B cell (primary cell): ENCODE data around the gene ZBTB16. TPM values are rescaled to one million over a fixed set of nuclear protein-coding genes. Genes with fewer than 3 reads are reported as not detected.

Source experiments
- ATAC-seq: fragments of 200-7000 bp; cut with Tn5 transposase; one replicate; pipeline ENCODE4 v1.10.0; 2021; ENCODE audit warnings: low read depth, mild to moderate bottlenecking, moderate number of reproducible peaks, moderate library complexity
- CTCF ChIA-PET: fragments of 350-600 bp; sonication (Branson Sonifier 250); formaldehyde crosslinking; loops from one replicate; lab custom pipeline; 2021; ENCODE audit warnings: antibody characterized with exemption, inconsistent platforms; lab: Charles Lee
- POLR2A ChIA-PET: fragments of 350-600 bp; sonication (Branson Sonifier 250); formaldehyde crosslinking; loops from one replicate; lab custom pipeline; 2021; ENCODE audit warnings: antibody characterized with exemption; lab: Charles Lee
- DNase-seq: peaks from one replicate; pipeline ENCODE4 v3.0.0; 2013
- H2AFZ ChIP-seq: 2 replicates; pipeline ENCODE4 v1.6.1; 2012; ENCODE audit warnings: mild to moderate bottlenecking, low read depth, low read length; ENCODE audit not compliant: insufficient read depth, poor library complexity, severe bottlenecking
- H3K27ac ChIP-seq, 2 donors: 1 replicate in 1 of 2; 2 replicates in 1 of 2; pipeline ENCODE4 v1.5.1; 2012 to 2013; ENCODE audit warnings: low read length in 2 of 2, mild to moderate bottlenecking in 2 of 2, moderate library complexity in 1 of 2
- H3K27me3 ChIP-seq, 4 experiments: fragments of 200-600 bp in 1 of 4; sonication (generic) in 1 of 4; replicated peaks in 1 of 4; 1 replicate in 2 of 4; 2 replicates in 2 of 4; pipeline versions ENCODE4 v1.6.1 to v1.7.0; 2013 to 2016; ENCODE audit warnings: low read length in 3 of 4, mild to moderate bottlenecking in 2 of 4, mixed read lengths in 1 of 4, moderate library complexity in 1 of 4; ENCODE audit not compliant: insufficient read depth in 4 of 4, control insufficient read depth in 3 of 4; ENCODE audit errors: control extremely low read depth in 1 of 4
- H3K36me3 ChIP-seq, 2 experiments: replicated peaks in 1 of 2; 1 replicate in 1 of 2; 2 replicates in 1 of 2; pipeline versions ENCODE4 v1.6.1 to v1.7.1; 2013; ENCODE audit warnings: low read length in 1 of 2; ENCODE audit not compliant: insufficient read depth in 2 of 2, control insufficient read depth in 1 of 2; ENCODE audit errors: control extremely low read depth in 1 of 2, extremely low read depth in 1 of 2
- H3K4me1 ChIP-seq, 2 donors: fragments of 200-600 bp in 1 of 2; sonication (generic) in 1 of 2; 1 replicate in 1 of 2; 2 replicates in 1 of 2; pipeline versions ENCODE4 v1.5.1 to v1.6.1; 2013 to 2017; ENCODE audit warnings: low read length in 2 of 2; ENCODE audit not compliant: control insufficient read depth in 2 of 2, insufficient read depth in 2 of 2
- H3K4me2 ChIP-seq: replicated peaks from 2 replicates; pipeline ENCODE3; 2012; ENCODE audit warnings: mild to moderate bottlenecking, low read depth, low read length; ENCODE audit not compliant: poor library complexity, severe bottlenecking
- H3K4me3 ChIP-seq, 5 experiments: fragments of 200-600 bp in 1 of 5; sonication (generic) in 1 of 5; 1 replicate in 3 of 5; 2 replicates in 2 of 5; pipeline versions ENCODE4 v1.5.1 to v1.7.0; 2011 to 2016; ENCODE audit warnings: low read length in 4 of 5, mild to moderate bottlenecking in 4 of 5, low read depth in 2 of 5, control low read depth in 1 of 5, moderate library complexity in 1 of 5; ENCODE audit not compliant: insufficient read depth in 1 of 5; ENCODE audit errors: control extremely low read depth in 1 of 5, extremely low read depth in 1 of 5
- H3K79me2 ChIP-seq: fragments of 200-600 bp; sonication (generic); one replicate; pipeline ENCODE4 v1.6.0; 2016; ENCODE audit warnings: low read length; ENCODE audit not compliant: control insufficient read depth, insufficient read depth
- H3K9ac ChIP-seq: fragments of 200-600 bp; sonication (generic); 2 replicates; pipeline ENCODE4 v1.6.1; 2017; ENCODE audit warnings: mild to moderate bottlenecking, low read length, moderate library complexity
- H3K9me3 ChIP-seq, 3 donors: one replicate each; pipeline versions ENCODE4 v1.6.1 to v1.7.1; 2013; ENCODE audit warnings: low read length in 2 of 3; ENCODE audit not compliant: control insufficient read depth in 2 of 3, insufficient read depth in 1 of 3; ENCODE audit errors: control extremely low read depth in 1 of 3
- H4K20me1 ChIP-seq: 2 replicates; pipeline ENCODE4 v1.6.0; 2012; ENCODE audit warnings: mild to moderate bottlenecking, low read length; ENCODE audit not compliant: insufficient read depth, control insufficient read depth, poor library complexity, severe bottlenecking
- H3K27ac Mint-ChIP-seq: one replicate; pipeline ENCODE4 v1.8.0; 2021; ENCODE audit warnings: mixed read lengths
- H3K27me3 Mint-ChIP-seq: one replicate; pipeline ENCODE4 v1.8.0; 2021; ENCODE audit warnings: mixed read lengths
- H3K4me1 Mint-ChIP-seq: one replicate; pipeline ENCODE4 v1.8.0; 2021; ENCODE audit warnings: mixed read lengths
- H3K4me3 Mint-ChIP-seq: one replicate; pipeline ENCODE4 v1.8.0; 2021; ENCODE audit warnings: mixed read lengths
- H3K9me3 Mint-ChIP-seq: one replicate; pipeline ENCODE4 v1.8.0; 2022; ENCODE audit warnings: mixed read lengths; ENCODE audit not compliant: insufficient read depth
- EZH2 ChIP-seq: IDR thresholded peaks from 2 replicates; pipeline ENCODE4 v1.6.1; 2012; ENCODE audit warnings: borderline replicate concordance, low read depth, mild to moderate bottlenecking, moderate library complexity, low read length; ENCODE audit not compliant: insufficient read depth, poor library complexity, severe bottlenecking
- WGBS: methylation state at CpG from one replicate; pipeline ENCODE4 v1.1.5; 2013; ENCODE audit warnings: missing lambda C conversion rate; ENCODE audit not compliant: insufficient coverage; 5-methylcytosine and 5-hydroxymethylcytosine counted together
- intact Hi-C: fragments of 100-400 bp; cut with micrococcal nuclease; formaldehyde crosslinking; loops from one replicate; pipeline ENCODE4 v1.10.0; 2022
- polyA plus RNA-seq: library from polyadenylated mRNA; depleted of rRNA; stranded (reverse); fragments of >200 nt; gene quantifications from 2 replicates; pipeline ENCODE4 v1.2.3, GENCODE V29; 2012
- total RNA-seq, 2 donors: library from RNA; stranded (reverse); fragments of 120-200 nt in 1 of 2; gene quantifications; 1 replicate in 1 of 2; 2 replicates in 1 of 2; pipeline versions ENCODE4 v1.2.3 to v1.2.4, GENCODE V29; 2013 to 2022
- TF ChIP-seq, protein P1 (sequence below): fragments of 200-600 bp; IDR thresholded peaks from one replicate; pipeline ENCODE4 v1.8.0; 2022; ENCODE audit warnings: antibody characterized with exemption, mild to moderate bottlenecking

ZBTB16 gene
- total and polyA plus RNA-seq, 2 donors (not counting 1 experiment from before 2014, with no cell fraction given), result 16.0 to 20.6 TPM

DNA sequence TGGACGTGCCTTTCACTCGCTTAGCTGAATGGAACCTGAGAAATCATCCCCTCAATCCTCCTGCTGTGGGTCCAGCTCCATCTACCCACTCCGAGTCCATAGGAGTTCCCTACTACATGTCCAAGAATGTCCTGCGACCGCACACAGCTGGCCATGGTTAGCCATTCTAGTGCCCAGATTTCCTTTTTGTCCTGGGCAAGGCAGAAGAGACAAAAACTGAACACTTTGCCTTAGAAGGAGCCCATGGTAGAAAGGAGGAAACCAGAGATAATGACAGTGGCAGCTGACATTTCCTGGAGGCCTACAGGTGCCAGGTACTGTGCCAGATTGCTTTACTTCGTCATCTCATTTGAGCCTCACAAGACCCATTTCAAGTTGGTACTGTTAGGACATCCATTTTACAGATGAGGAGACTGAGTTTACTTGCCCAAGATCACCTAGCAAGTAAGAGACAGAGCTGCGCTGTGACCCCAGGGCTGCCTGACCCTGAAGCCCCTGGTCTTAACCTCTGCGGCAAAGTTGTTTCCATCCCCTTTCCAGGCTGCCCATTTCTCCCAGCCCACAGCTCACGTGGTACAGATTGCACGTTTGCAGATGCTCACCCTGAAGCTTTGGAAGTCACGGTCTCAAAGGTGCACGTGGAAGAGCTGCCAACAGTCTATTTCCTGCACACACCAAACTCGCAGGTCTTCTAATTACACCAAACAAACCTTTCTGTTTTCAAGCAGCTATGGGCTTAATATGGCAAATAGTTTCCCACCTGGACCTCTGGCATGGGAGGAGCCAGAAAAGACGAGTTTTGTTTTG lies 112.7 kb downstream of the ZBTB16 start:
- ATAC-seq, result no peak
- Histone ChIP-seq H3K4me1 (peaks cover 55 to 64% of the 10 kb centered on the region in 2 donors), H3K36me3 (no peaks in the 10 kb centered on the region), H3K27me3 (no peaks in the 10 kb centered on the region), H3K4me3 (peak overlapping the region in 1 of 5 experiments; percentile 9), H3K79me2 (peaks cover 5% of the 10 kb centered on the region), H2AFZ (peak overlapping the region; percentile 66), H3K27ac (peak overlapping the region in 1 of 2 donors; percentile 56), H3K9ac (no peak overlapping the region), H3K4me2 (peak overlapping the region; percentile 62), H3K9me3 (no peaks in the 10 kb centered on the region), H4K20me1 (no peaks in the 10 kb centered on the region)
- no peak for DNase-seq
- 66% methylated on average over 12 of the region's 14 CpGs for WGBS
- TF ChIP-seq EZH2, result no peak
- TF ChIP-seq, protein P1, sequence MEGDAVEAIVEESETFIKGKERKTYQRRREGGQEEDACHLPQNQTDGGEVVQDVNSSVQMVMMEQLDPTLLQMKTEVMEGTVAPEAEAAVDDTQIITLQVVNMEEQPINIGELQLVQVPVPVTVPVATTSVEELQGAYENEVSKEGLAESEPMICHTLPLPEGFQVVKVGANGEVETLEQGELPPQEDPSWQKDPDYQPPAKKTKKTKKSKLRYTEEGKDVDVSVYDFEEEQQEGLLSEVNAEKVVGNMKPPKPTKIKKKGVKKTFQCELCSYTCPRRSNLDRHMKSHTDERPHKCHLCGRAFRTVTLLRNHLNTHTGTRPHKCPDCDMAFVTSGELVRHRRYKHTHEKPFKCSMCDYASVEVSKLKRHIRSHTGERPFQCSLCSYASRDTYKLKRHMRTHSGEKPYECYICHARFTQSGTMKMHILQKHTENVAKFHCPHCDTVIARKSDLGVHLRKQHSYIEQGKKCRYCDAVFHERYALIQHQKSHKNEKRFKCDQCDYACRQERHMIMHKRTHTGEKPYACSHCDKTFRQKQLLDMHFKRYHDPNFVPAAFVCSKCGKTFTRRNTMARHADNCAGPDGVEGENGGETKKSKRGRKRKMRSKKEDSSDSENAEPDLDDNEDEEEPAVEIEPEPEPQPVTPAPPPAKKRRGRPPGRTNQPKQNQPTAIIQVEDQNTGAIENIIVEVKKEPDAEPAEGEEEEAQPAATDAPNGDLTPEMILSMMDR, result no peak
- Mint-ChIP-seq H3K27ac (peak overlapping the region; percentile 33), H3K4me1 (peaks cover 61% of the 10 kb centered on the region), H3K4me3 (no peak overlapping the region), H3K27me3 (peaks cover 4% of the 10 kb centered on the region), H3K9me3 (no peaks in the 10 kb centered on the region)
- ChIA-PET CTCF (interaction anchor here (0.6 to 1.2 kb wide), 4 partner anchors 10 to 88 kb away, joined by 3 to 5 read pairs (median 3); no protein-coding TSS in a partner anchor), POLR2A (interaction anchor here (1.3 kb wide), 1 partner anchor 13 kb away, joined by 3 read pairs; no protein-coding TSS in a partner anchor)
- intact Hi-C loops, result no loop called here
